HCT116 (cell line): Measurements from ENCODE around the gene RCAN2. TPM values are rescaled to one million over a fixed set of nuclear protein-coding genes. Genes with fewer than 3 reads are reported as not detected.

Experiments used
- ATAC-seq: fragments of 200-7000 bp; cut with Tn5 transposase; 2 replicates; pipeline ENCODE4 v1.9.1; 2020; ENCODE audit warnings: mild to moderate bottlenecking, moderate library complexity
- BruUV-seq: library from RNA; stranded (reverse); fragments of 400-500 nt; replicated peaks from 2 replicates; lab custom pipeline; 2021; lab: Mats Ljungman, UMichigan
- CTCF ChIA-PET: fragments of 300-600 bp; sonication (Branson Sonifier 250); formaldehyde crosslinking; loops from one replicate; lab custom pipeline; 2021; ENCODE audit warnings: antibody characterized with exemption; lab: Charles Lee
- POLR2A ChIA-PET: fragments of 300-600, 350-600 bp; sonication (Branson Sonifier 250); formaldehyde crosslinking; loops from one replicate; lab custom pipeline; 2021; ENCODE audit warnings: antibody characterized with exemption; lab: Charles Lee
- RAD21 ChIA-PET, 2 experiments: fragments of 300-600 bp; sonication (Branson Sonifier 250); formaldehyde crosslinking; loops; one replicate each; lab custom pipeline; 2023; ENCODE audit warnings: low total read pairs in 2 of 2; ENCODE audit not compliant: uncharacterized antibody in 2 of 2, unreplicated experiment in 2 of 2, low non-redundant PET in 1 of 2; lab: Charles Lee
- DNase-seq: peaks from one replicate; pipeline ENCODE4 v3.0.0-alpha.2; 2010; ENCODE audit warnings: low read depth, low spot score
- H2AFZ ChIP-seq: fragments of 200-600 bp; shearing (Covaris generic), sonication (generic); 2 replicates; pipeline ENCODE4 v1.6.1; 2017; ENCODE audit warnings: low read depth, mixed run types, mixed read lengths, antibody characterized with exemption, low read length; ENCODE audit not compliant: poor library complexity, severe bottlenecking
- H3K27ac ChIP-seq: 2 replicates; pipeline ENCODE4 v1.5.1; 2012; ENCODE audit warnings: low read depth, low read length
- H3K27me3 ChIP-seq: fragments of 200-600 bp; sonication (generic); 2 replicates; pipeline ENCODE4 v1.6.1; 2016; ENCODE audit warnings: mixed run types, low read length, mixed read lengths; ENCODE audit not compliant: insufficient read depth
- H3K36me3 ChIP-seq, 2 experiments: fragments of 200-500 bp in 1 of 2; fragments of 200-600 bp in 1 of 2; sonication (Bioruptor generic) in 1 of 2; sonication (generic) in 1 of 2; 2 replicates each; pipeline versions ENCODE4 v1.5.1 to v1.6.1; 2014 to 2016; ENCODE audit warnings: low read length in 2 of 2, inconsistent platforms in 1 of 2, mixed read lengths in 1 of 2, mixed run types in 1 of 2; ENCODE audit not compliant: insufficient read depth in 2 of 2, control insufficient read depth in 1 of 2
- H3K4me1 ChIP-seq, 2 experiments: fragments of 200-600 bp in 1 of 2; sonication (generic) in 1 of 2; 2 replicates each; pipeline versions ENCODE4 v1.5.1 to v1.6.1; 2012 to 2017; ENCODE audit warnings: low read length in 2 of 2, inconsistent platforms in 1 of 2, mild to moderate bottlenecking in 1 of 2, mixed read lengths in 1 of 2, mixed run types in 1 of 2, moderate library complexity in 1 of 2; ENCODE audit not compliant: insufficient read depth in 2 of 2, control insufficient read depth in 1 of 2
- H3K4me2 ChIP-seq: fragments of 200-600 bp; sonication (generic); 2 replicates; pipeline ENCODE4 v1.6.1; 2017; ENCODE audit warnings: mixed run types, low read length, mixed read lengths
- H3K4me3 ChIP-seq, 2 experiments: fragments of 200-600 bp in 1 of 2; sonication (generic) in 1 of 2; replicated peaks in 1 of 2; 2 replicates each; pipeline ENCODE4 v1.5.1; 2011 to 2016; ENCODE audit warnings: low read length in 2 of 2, control low read depth in 1 of 2, low read depth in 1 of 2, mild to moderate bottlenecking in 1 of 2, mixed read lengths in 1 of 2, mixed run types in 1 of 2
- H3K79me2 ChIP-seq: fragments of 200-600 bp; sonication (generic); 2 replicates; pipeline ENCODE4 v1.6.1; 2017; ENCODE audit warnings: mild to moderate bottlenecking, mixed run types, low read length, moderate library complexity, mixed read lengths; ENCODE audit not compliant: insufficient read depth
- H3K9ac ChIP-seq: fragments of 200-600 bp; sonication (generic); 2 replicates; pipeline ENCODE4 v1.6.1; 2016; ENCODE audit warnings: low read length, mixed read lengths
- H3K9me2 ChIP-seq: fragments of 200-600 bp; sonication (generic), shearing (Covaris generic); 2 replicates; pipeline ENCODE4 v1.6.1; 2017; ENCODE audit warnings: mixed run types, mild to moderate bottlenecking, moderate library complexity; ENCODE audit not compliant: insufficient read depth
- H3K9me3 ChIP-seq, 2 experiments: fragments of 200-500 bp in 1 of 2; fragments of 200-600 bp in 1 of 2; sonication (Bioruptor generic) in 1 of 2; sonication (generic) in 1 of 2; 2 replicates each; pipeline ENCODE4 v1.6.1; 2014 to 2017; ENCODE audit warnings: low read length in 2 of 2, mixed read lengths in 2 of 2, inconsistent platforms in 1 of 2, low read depth in 1 of 2, mild to moderate bottlenecking in 1 of 2, mixed run types in 1 of 2, moderate library complexity in 1 of 2; ENCODE audit not compliant: control insufficient read depth in 1 of 2, insufficient read depth in 1 of 2
- H4K20me1 ChIP-seq: fragments of 200-600 bp; sonication (generic), shearing (Covaris generic); 2 replicates; pipeline ENCODE4 v1.6.1; 2017; ENCODE audit warnings: mixed run types, mild to moderate bottlenecking, moderate library complexity; ENCODE audit not compliant: insufficient read depth
- CBX3 ChIP-seq: IDR thresholded peaks from 2 replicates; pipeline ENCODE4 v1.6.1; 2012; ENCODE audit warnings: low read depth
- CEBPB ChIP-seq: IDR thresholded peaks from 2 replicates; pipeline ENCODE4 v1.6.1; 2012; ENCODE audit warnings: low read depth
- ELF1 ChIP-seq: IDR thresholded peaks from 2 replicates; pipeline ENCODE4 v1.6.1; 2012; ENCODE audit warnings: low read depth, borderline replicate concordance
- EZH2 ChIP-seq: fragments of 200-600 bp; sonication (generic); IDR thresholded peaks from 2 replicates; pipeline ENCODE4 v1.6.1; 2017; ENCODE audit warnings: antibody characterized with exemption, mixed run types
- JUND ChIP-seq: IDR thresholded peaks from 2 replicates; pipeline ENCODE4 v1.6.1; 2012
- POLR2A ChIP-seq: IDR thresholded peaks from 2 replicates; pipeline ENCODE4 v1.7.0; 2011; ENCODE audit warnings: borderline replicate concordance; ENCODE audit not compliant: insufficient read depth, insufficient read length; ENCODE audit errors: extremely low read depth
- SIN3A ChIP-seq: IDR thresholded peaks from 2 replicates; pipeline ENCODE4 v1.6.1; 2012; ENCODE audit warnings: low read depth
- SRF ChIP-seq: IDR thresholded peaks from 2 replicates; pipeline ENCODE4 v1.6.1; 2012; ENCODE audit warnings: low read depth
- TCF7L2 ChIP-seq: IDR thresholded peaks from 2 replicates; pipeline ENCODE4 v1.7.0; 2011; ENCODE audit warnings: borderline replicate concordance, inconsistent platforms; ENCODE audit not compliant: insufficient read depth, insufficient read length; ENCODE audit errors: extremely low read depth
- YY1 ChIP-seq: IDR thresholded peaks from 2 replicates; pipeline ENCODE4 v1.6.1; 2011; ENCODE audit warnings: low read length, low read depth, moderate library complexity, mild to moderate bottlenecking; ENCODE audit not compliant: insufficient replicate concordance; ENCODE audit errors: extremely low read depth
- ZFX ChIP-seq: fragments of 450-650 bp; IDR thresholded peaks from 2 replicates; pipeline ENCODE4 v1.6.1; 2017
- intact Hi-C: fragments of 100-400 bp; cut with micrococcal nuclease; formaldehyde crosslinking; loops from 2 replicates; pipeline ENCODE4 v1.10.0; 2022
- total RNA-seq: library from RNA; stranded (reverse); gene quantifications from one replicate; pipeline ENCODE4 v1.2.1, GENCODE V29; 2021; ENCODE audit not compliant: unreplicated experiment
- TF ChIP-seq, protein P1 (sequence below): IDR thresholded peaks from 2 replicates; pipeline ENCODE4 v1.6.1; 2012; ENCODE audit warnings: low read depth
- TF ChIP-seq, protein P2 (sequence below): IDR thresholded peaks from 2 replicates; pipeline ENCODE4 v1.6.1; 2012
- TF ChIP-seq, protein P3 (sequence below), 3 experiments: fragments of 200-600 bp in 1 of 3; sonication (generic) in 1 of 3; IDR thresholded peaks in 2 of 3; conservative IDR thresholded peaks in 1 of 3; 2 replicates each; pipeline ENCODE4 v1.5.1; 2012 to 2017; ENCODE audit warnings: low read depth in 2 of 3, low read length in 2 of 3, antibody characterized with exemption in 1 of 3, borderline replicate concordance in 1 of 3, control low read depth in 1 of 3, mild to moderate bottlenecking in 1 of 3, mixed read lengths in 1 of 3, mixed run types in 1 of 3, moderate library complexity in 1 of 3; ENCODE audit not compliant: insufficient read depth in 1 of 3

RCAN2 gene
- total RNA-seq, 1 experiment from 2014 or later, result 0.57 TPM

DNA sequence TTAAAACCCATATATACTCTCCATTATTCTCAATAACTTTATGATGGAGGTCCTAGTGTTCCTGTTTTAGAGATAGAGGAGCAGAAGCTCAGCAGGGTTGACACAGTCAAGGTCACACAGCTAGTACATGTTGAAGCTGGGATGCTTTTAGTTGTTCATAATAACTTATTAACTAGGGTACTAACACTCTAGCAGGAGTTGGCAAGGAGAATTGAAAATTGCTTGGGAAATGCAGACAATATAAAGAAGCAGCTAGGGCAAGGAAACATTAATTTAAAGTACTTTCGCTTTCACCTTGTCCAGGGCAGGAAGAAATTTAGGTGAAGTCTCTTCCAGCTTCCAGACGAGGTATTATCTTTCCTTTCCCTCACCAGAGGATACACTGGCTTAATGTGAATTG lies 133.7 kb downstream of the RCAN2 start:
- DNase-seq, result no peak
- BruUV-seq, result no TSS peak
- RAD21 ChIA-PET, result no interaction called here

More for the DNA sequence above, 133.7 kb downstream of the RCAN2 start:
- Histone ChIP-seq H3K4me3 (no peak overlapping the region), H3K36me3 (no peaks in the 10 kb centered on the region), H4K20me1 (no peaks in the 10 kb centered on the region), H3K27me3 (no peaks in the 10 kb centered on the region), H2AFZ (no peak overlapping the region), H3K27ac (no peak overlapping the region), H3K4me1 (no peaks in the 10 kb centered on the region), H3K9me3 (no peaks in the 10 kb centered on the region), H3K79me2 (no peaks in the 10 kb centered on the region), H3K9ac (no peak overlapping the region), H3K4me2 (no peak overlapping the region), H3K9me2 (no peaks in the 10 kb centered on the region)
- ChIA-PET CTCF (no interaction called here), POLR2A (no interaction called here)
- no peak for ATAC-seq
- intact Hi-C loops, result no loop called here
- TF ChIP-seq, protein P1, sequence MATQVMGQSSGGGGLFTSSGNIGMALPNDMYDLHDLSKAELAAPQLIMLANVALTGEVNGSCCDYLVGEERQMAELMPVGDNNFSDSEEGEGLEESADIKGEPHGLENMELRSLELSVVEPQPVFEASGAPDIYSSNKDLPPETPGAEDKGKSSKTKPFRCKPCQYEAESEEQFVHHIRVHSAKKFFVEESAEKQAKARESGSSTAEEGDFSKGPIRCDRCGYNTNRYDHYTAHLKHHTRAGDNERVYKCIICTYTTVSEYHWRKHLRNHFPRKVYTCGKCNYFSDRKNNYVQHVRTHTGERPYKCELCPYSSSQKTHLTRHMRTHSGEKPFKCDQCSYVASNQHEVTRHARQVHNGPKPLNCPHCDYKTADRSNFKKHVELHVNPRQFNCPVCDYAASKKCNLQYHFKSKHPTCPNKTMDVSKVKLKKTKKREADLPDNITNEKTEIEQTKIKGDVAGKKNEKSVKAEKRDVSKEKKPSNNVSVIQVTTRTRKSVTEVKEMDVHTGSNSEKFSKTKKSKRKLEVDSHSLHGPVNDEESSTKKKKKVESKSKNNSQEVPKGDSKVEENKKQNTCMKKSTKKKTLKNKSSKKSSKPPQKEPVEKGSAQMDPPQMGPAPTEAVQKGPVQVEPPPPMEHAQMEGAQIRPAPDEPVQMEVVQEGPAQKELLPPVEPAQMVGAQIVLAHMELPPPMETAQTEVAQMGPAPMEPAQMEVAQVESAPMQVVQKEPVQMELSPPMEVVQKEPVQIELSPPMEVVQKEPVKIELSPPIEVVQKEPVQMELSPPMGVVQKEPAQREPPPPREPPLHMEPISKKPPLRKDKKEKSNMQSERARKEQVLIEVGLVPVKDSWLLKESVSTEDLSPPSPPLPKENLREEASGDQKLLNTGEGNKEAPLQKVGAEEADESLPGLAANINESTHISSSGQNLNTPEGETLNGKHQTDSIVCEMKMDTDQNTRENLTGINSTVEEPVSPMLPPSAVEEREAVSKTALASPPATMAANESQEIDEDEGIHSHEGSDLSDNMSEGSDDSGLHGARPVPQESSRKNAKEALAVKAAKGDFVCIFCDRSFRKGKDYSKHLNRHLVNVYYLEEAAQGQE, result no peak
- TF ChIP-seq ELF1 (no peak), ZFX (no peak), SIN3A (no peak), TCF7L2 (no peak), EZH2 (no peak), SRF (no peak), JUND (no peak), CBX3 (no peak), POLR2A (no peak), YY1 (no peak), CEBPB (no peak)
- TF ChIP-seq, protein P2, sequence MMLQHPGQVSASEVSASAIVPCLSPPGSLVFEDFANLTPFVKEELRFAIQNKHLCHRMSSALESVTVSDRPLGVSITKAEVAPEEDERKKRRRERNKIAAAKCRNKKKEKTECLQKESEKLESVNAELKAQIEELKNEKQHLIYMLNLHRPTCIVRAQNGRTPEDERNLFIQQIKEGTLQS, result no peak
- TF ChIP-seq, protein P3, sequence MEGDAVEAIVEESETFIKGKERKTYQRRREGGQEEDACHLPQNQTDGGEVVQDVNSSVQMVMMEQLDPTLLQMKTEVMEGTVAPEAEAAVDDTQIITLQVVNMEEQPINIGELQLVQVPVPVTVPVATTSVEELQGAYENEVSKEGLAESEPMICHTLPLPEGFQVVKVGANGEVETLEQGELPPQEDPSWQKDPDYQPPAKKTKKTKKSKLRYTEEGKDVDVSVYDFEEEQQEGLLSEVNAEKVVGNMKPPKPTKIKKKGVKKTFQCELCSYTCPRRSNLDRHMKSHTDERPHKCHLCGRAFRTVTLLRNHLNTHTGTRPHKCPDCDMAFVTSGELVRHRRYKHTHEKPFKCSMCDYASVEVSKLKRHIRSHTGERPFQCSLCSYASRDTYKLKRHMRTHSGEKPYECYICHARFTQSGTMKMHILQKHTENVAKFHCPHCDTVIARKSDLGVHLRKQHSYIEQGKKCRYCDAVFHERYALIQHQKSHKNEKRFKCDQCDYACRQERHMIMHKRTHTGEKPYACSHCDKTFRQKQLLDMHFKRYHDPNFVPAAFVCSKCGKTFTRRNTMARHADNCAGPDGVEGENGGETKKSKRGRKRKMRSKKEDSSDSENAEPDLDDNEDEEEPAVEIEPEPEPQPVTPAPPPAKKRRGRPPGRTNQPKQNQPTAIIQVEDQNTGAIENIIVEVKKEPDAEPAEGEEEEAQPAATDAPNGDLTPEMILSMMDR (IDR thresholded peaks at IDR 0.05 in 2 of 3, conservative IDR thresholded peaks at IDR 0.05 in 1 of 3; ENCODE audit: borderline replicate concordance in 1 of 3, insufficient read depth in 1 of 3, low read depth in 2 of 3, low read length in 2 of 3), result no peak
